ENCODE measurements around the gene MARK3.
"Not testable (repeated sequence)": the region's sequence is repeated elsewhere in the genome, so short reads cannot be mapped to it uniquely, and the experiment has no call there.

The MARK3 gene

GRCh38 chr14:103385152-103385928, at the start of gene MARK3:
TSS of gene MARK3 (plus strand) at chr14:103385415. CDS start at chr14:103386030, 615 bp downstream.
- in situ Hi-C loops (cut with MboI; ENCODE audit: low sequenced_read_pairs): no loop called here

GRCh38 chr14:103336191-103336590, 49.0 kb upstream of the MARK3 start:
- in situ Hi-C loops (cut with MboI; ENCODE audit: low sequenced_read_pairs): no loop called here

- in situ Hi-C loops (cut with MboI; ENCODE audit: low sequenced_read_pairs): no loop called here
Measured at GRCh38 chr14:103337794-103338193, 47.4 kb upstream of the MARK3 start.

GRCh38 chr14:103339561-103339960, 45.7 kb upstream of the MARK3 start:
- in situ Hi-C loops (cut with MboI; ENCODE audit: low sequenced_read_pairs): no loop called here

- in situ Hi-C loops (cut with MboI; ENCODE audit: low sequenced_read_pairs): no loop called here
Measured at GRCh38 chr14:103340480-103341212, 44.6 kb upstream of the MARK3 start.

- in situ Hi-C loops (cut with MboI; ENCODE audit: low sequenced_read_pairs): no loop called here
Measured at GRCh38 chr14:103341250-103342129, 43.7 kb upstream of the MARK3 start.

- in situ Hi-C loops (cut with MboI; ENCODE audit: low sequenced_read_pairs): no loop called here
Measured at GRCh38 chr14:103343164-103343879, 41.9 kb upstream of the MARK3 start.

- in situ Hi-C loops (cut with MboI; ENCODE audit: low sequenced_read_pairs): no loop called here
Measured at GRCh38 chr14:103343905-103344797, 41.1 kb upstream of the MARK3 start.

GRCh38 chr14:103346286-103346685, 38.9 kb upstream of the MARK3 start:
- in situ Hi-C loops (cut with MboI; ENCODE audit: low sequenced_read_pairs): no loop called here

GRCh38 chr14:103347091-103347815, 38.0 kb upstream of the MARK3 start:
- in situ Hi-C loops (cut with MboI; ENCODE audit: low sequenced_read_pairs): no loop called here

GRCh38 chr14:103348154-103348553, 37.1 kb upstream of the MARK3 start:
- in situ Hi-C loops (cut with MboI; ENCODE audit: low sequenced_read_pairs): no loop called here

- in situ Hi-C loops (cut with MboI; ENCODE audit: low sequenced_read_pairs): no loop called here
Measured at GRCh38 chr14:103349982-103350381, 35.2 kb upstream of the MARK3 start.

- in situ Hi-C loops (cut with MboI; ENCODE audit: low sequenced_read_pairs): no loop called here
Measured at GRCh38 chr14:103353362-103353761, 31.9 kb upstream of the MARK3 start.

- in situ Hi-C loops (cut with MboI; ENCODE audit: low sequenced_read_pairs): no loop called here
Measured at GRCh38 chr14:103354141-103354540, 31.1 kb upstream of the MARK3 start.

- in situ Hi-C loops (cut with MboI; ENCODE audit: low sequenced_read_pairs): no loop called here
Measured at GRCh38 chr14:103356024-103356682, 29.1 kb upstream of the MARK3 start.

- in situ Hi-C loops (cut with MboI; ENCODE audit: low sequenced_read_pairs): not testable (repeated sequence)
Measured at GRCh38 chr14:103357552-103357951, 27.7 kb upstream of the MARK3 start.

- in situ Hi-C loops (cut with MboI; ENCODE audit: low sequenced_read_pairs): no loop called here
Measured at GRCh38 chr14:103360548-103360947, 24.7 kb upstream of the MARK3 start.

GRCh38 chr14:103361867-103362266, 23.3 kb upstream of the MARK3 start:
- in situ Hi-C loops (cut with MboI; ENCODE audit: low sequenced_read_pairs): no loop called here
